Heart left ventricle (tissue), 16 donors: Measurements from ENCODE around the gene FAM171A1. TPM values are rescaled to one million over a fixed set of nuclear protein-coding genes. Genes with fewer than 3 reads are reported as not detected.

Experiments used
- ATAC-seq, 4 donors: fragments of 200-7000 bp; cut with Tn5 transposase; one replicate each; pipeline ENCODE4 v1.9.1; 2020 to 2022; ENCODE audit warnings: moderate library complexity in 4 of 4, mild to moderate bottlenecking in 3 of 4, moderate number of reproducible peaks in 1 of 4
- DNase-seq, 5 donors: peaks; one replicate each; pipeline ENCODE4 v3.0.0-alpha.2; 2020
- H3K27ac ChIP-seq, 12 donors: fragments of 200-600 bp; sonication (generic) in 4 of 12; one replicate each; pipeline versions ENCODE4 v1.5.0 to v1.8.0; 2016 to 2022; ENCODE audit warnings: mild to moderate bottlenecking in 2 of 12
- H3K27me3 ChIP-seq, 9 donors: fragments of 200-600 bp; sonication (generic) in 2 of 9; one replicate each; pipeline versions ENCODE4 v1.5.1 to v1.8.0; 2016 to 2022; ENCODE audit warnings: mild to moderate bottlenecking in 3 of 9
- H3K36me3 ChIP-seq, 9 donors: fragments of 200-600 bp; sonication (generic) in 2 of 9; one replicate each; pipeline versions ENCODE4 v1.5.0 to v1.8.0; 2018 to 2022; ENCODE audit warnings: mild to moderate bottlenecking in 2 of 9
- H3K4me1 ChIP-seq, 12 donors: fragments of 200-600 bp; sonication (generic) in 4 of 12; one replicate each; pipeline versions ENCODE4 v1.5.0 to v1.8.0; 2016 to 2022; ENCODE audit warnings: mild to moderate bottlenecking in 3 of 12
- H3K4me3 ChIP-seq, 12 donors: fragments of 200-600 bp; sonication (generic) in 4 of 12; one replicate each; pipeline versions ENCODE4 v1.5.0 to v1.8.0; 2017 to 2022; ENCODE audit warnings: mild to moderate bottlenecking in 9 of 12, moderate library complexity in 4 of 12
- H3K9me3 ChIP-seq, 12 donors: fragments of 200-600 bp; sonication (generic) in 4 of 12; one replicate each; pipeline versions ENCODE4 v1.5.0 to v1.8.0; 2016 to 2022; ENCODE audit warnings: mild to moderate bottlenecking in 1 of 12
- CTCF ChIP-seq, 12 donors: fragments of 200-600 bp; sonication (generic) in 4 of 12; IDR thresholded peaks; one replicate each; pipeline versions ENCODE4 v1.5.0 to v1.8.0; 2018 to 2022; ENCODE audit warnings: antibody characterized with exemption in 12 of 12, mild to moderate bottlenecking in 5 of 12
- POLR2A ChIP-seq, 2 donors: fragments of 450-650 bp; IDR thresholded peaks; one replicate each; pipeline ENCODE4 v1.6.1; 2017; ENCODE audit warnings: antibody characterized with exemption in 2 of 2, mild to moderate bottlenecking in 2 of 2, moderate library complexity in 2 of 2
- WGBS, 4 donors: extraction: QIAGEN DNeasy Blood & Tissue Kit in 2 of 4; methylation state at CpG; one replicate each; pipeline versions ENCODE4 v1.1.5 to v1.1.7; 2013 to 2018; 5-methylcytosine and 5-hydroxymethylcytosine counted together
- intact Hi-C, 10 donors: fragments of 100-400 bp; cut with DNase I; formaldehyde crosslinking; loops; one replicate each; pipeline versions ENCODE4 v1.11.1 to v1.14.2; 2022
- polyA plus RNA-seq, 2 donors: library from polyadenylated mRNA; stranded (reverse); fragments of 200-250 nt; gene quantifications; one replicate each; pipeline ENCODE4 v1.2.3, GENCODE V29; 2013
- total RNA-seq, 9 donors: library from RNA; depleted of rRNA in 2 of 9; stranded (reverse); fragments of >200 nt in 2 of 9; fragmentation: NEBNext Ultra II Directional in 3 of 9; extraction: Animal tissue kit (Norgen Biotek cat#: 25700) in 3 of 9; gene quantifications; one replicate each; pipeline versions ENCODE4 v1.1.0 to v1.2.4, GENCODE V29; 2016 to 2023
- donor health status: ischemic (EF 13 %, LVEDD 7.1; RV severe dilation, severe dysfunction).
- donor health status: healthy with polysubstance abuse.
- donor health status: DM: no; HTN: yes; CAD: no.
- donor health status: DM: no; HTN: no; CAD: no.
- donor health status: ischemic (EF 25% LVEDD 6.9; RV normal size, moderate dysfunction).
- donor health status: ischemic (EF 25% LVEDD 5.7; RV mildly dilated, moderate dysfunction).
- donor health status: healthy.
- donor health status: DM: yes; HTN: yes; CAD: no.
- donor health status: ischemic (EF 35%, LVEDD 5.7; RV mildly dilated, moderate dysfunction).
- donor health status: nonischemic (EF 11% LVEDD 7.7; RV severe dilation, severe dysfunction).
- donor health status: DM: yes; HTN: yes; CAD: no.
- donor health status: PGD.
- donor health status: ischemic (EF 29% LVEDD 5.4; RV normal size, mild dysfunction).
- donor health status: nonischemic (EF 23%, LVEDD 6.1; RV moderate dilation, normal function).

Gene FAM171A1
- total and polyA plus RNA-seq, 11 donors, result 4.1 to 18.0 (median 9.8) TPM

DNA sequence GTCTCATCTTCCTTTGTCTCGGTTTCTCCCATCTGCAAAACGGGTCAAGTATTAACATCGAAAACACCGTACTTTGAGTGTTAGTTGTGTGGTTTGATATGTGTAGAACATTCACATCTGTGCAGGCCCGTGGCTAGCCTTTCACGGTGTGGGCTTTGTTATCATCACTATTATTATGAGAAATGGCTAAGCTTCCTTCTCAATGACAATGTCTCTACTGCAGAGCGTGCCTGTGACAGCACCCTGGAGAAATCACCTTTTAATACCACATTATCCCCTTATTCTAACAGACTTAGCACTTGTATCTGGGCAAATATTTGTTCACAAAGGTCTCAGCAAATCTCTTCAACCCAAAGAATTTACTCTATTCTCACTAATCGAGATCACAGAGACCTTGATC is 55.8 kb downstream of the FAM171A1 start:
- peaks cover 0 to 31% (median 14%) of the 10 kb centered on the region in 12 donors for H3K4me1 ChIP-seq
- no peak overlapping the region for H3K27ac ChIP-seq
- peaks cover 0 to 5% (median 0%) of the 10 kb centered on the region in 12 donors for H3K9me3 ChIP-seq
- H3K36me3 ChIP-seq, result no peaks in the 10 kb centered on the region
- no peak overlapping the region for H3K4me3 ChIP-seq
- DNase-seq (no peak), ATAC-seq (no peak)
- H3K27me3 ChIP-seq, result no peaks in the 10 kb centered on the region
- TF ChIP-seq CTCF (IDR thresholded peaks at IDR 0.05) (no peak), POLR2A (IDR thresholded peaks at IDR 0.05) (no peak)
- intact Hi-C loops, result no loop called here
- WGBS, 4 donors, result 94 to 95% (median 94%) methylated on average over 8 of the region's 8 CpGs

- Histone ChIP-seq H3K4me3 (no peak overlapping the region), H3K4me1 (peaks cover 0 to 29% (median 14%) of the 10 kb centered on the region in 12 donors), H3K36me3 (no peaks in the 10 kb centered on the region), H3K9me3 (no peaks in the 10 kb centered on the region), H3K27ac (no peak overlapping the region), H3K27me3 (no peaks in the 10 kb centered on the region)
- TF ChIP-seq POLR2A (IDR thresholded peaks at IDR 0.05), result no peak
- TF ChIP-seq CTCF (IDR thresholded peaks at IDR 0.05), result no peak
- intact Hi-C loops, result no loop called here
- WGBS, 4 donors, result 87 to 91% (median 89%) methylated on average over 12 to 17 of the region's 17 CpGs
- DNase-seq (no peak), ATAC-seq (no peak)
Measured at GRCh38 chr10:15314482-15315045, 56.5 kb downstream of the FAM171A1 start.

DNA sequence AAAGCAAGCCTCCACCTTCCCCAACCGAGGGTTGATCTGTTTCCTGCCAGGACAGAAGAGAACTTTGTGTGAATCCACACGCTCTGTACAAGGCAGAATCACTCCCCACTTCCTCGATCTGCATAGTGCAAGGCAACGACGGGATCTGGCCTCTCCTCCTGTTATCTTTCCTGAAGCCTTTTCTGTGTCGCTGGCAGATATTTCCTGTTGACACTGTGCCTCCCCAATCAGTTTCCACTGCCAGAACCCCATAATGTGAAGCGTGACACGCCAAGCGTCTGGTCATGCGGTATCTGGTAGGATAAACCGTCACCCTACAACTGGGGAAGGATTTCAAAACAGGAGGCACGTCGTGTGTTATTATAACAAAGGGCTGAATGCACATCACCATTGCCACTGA is 57.2 kb downstream of the FAM171A1 start:
- Histone ChIP-seq H3K4me3 (peak overlapping the region in 9 of 12 donors; percentile 0 to 31 (median 22)), H3K9me3 (no peaks in the 10 kb centered on the region), H3K27ac (peak overlapping the region in 8 of 12 donors; percentile 12 to 57 (median 28)), H3K27me3 (no peaks in the 10 kb centered on the region), H3K4me1 (peaks cover 0 to 29% (median 14%) of the 10 kb centered on the region in 12 donors), H3K36me3 (no peaks in the 10 kb centered on the region)
- DNase-seq, result peak in 3 of 5 donors; percentile 17 to 47 (median 33)
- no peak for TF ChIP-seq CTCF (IDR thresholded peaks at IDR 0.05)
- no peak for TF ChIP-seq POLR2A (IDR thresholded peaks at IDR 0.05)
- 7 to 18% (median 9%) methylated on average over 13 of the region's 13 CpGs for WGBS, 4 donors
- intact Hi-C loops, result no loop called here
- ATAC-seq, result peak; percentile 62 to 80 (median 78)

DNA sequence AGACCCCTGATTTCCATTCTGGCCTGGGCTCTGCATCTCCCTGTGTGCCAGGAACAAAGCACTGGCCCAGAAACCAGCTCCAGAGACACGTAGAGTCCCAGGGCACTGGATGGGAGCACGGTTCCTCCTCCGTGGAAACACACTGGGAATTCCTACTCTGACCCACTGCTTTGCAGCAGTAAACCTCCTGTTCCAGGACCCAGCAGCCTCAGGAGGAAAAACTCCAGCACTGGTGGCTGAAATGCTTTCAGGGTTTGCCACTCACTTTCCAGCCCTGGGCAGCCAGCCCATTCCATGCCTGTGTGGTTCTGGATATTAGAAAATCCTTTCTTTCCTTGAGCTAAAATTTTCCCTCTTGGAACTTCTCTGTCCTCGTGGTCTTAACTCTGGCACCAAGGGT is 58.0 kb downstream of the FAM171A1 start:
- Histone ChIP-seq H3K27me3 (no peaks in the 10 kb centered on the region), H3K4me1 (peaks cover 0 to 29% (median 14%) of the 10 kb centered on the region in 12 donors), H3K36me3 (no peaks in the 10 kb centered on the region), H3K4me3 (peak overlapping the region in 3 of 12 donors; percentile 14 to 28 (median 22)), H3K27ac (peak overlapping the region in 4 of 12 donors; percentile 13 to 36 (median 28)), H3K9me3 (no peaks in the 10 kb centered on the region)
- WGBS, 4 donors, result 36 to 47% (median 44%) methylated on average over 4 of the region's 4 CpGs
- DNase-seq (peak in 1 of 5 donors; percentile 38), ATAC-seq (peak in 2 of 4 donors; percentile 27 to 32)
- TF ChIP-seq POLR2A (IDR thresholded peaks at IDR 0.05) (no peak), CTCF (IDR thresholded peaks at IDR 0.05) (no peak)
- intact Hi-C loops, result no loop called here
